Adrenal gland (tissue), 5 donors: Measurements from ENCODE around the gene RELA.

Experiments
- POLR2A ChIP-seq, 2 donors: fragments of 450-650 bp; IDR thresholded peaks; one replicate each; pipeline ENCODE4 v1.6.1; 2017; ENCODE audit warnings: antibody characterized with exemption in 2 of 2, mild to moderate bottlenecking in 2 of 2, moderate library complexity in 1 of 2
- TF ChIP-seq, protein P1 (sequence below), 6 experiments: fragments of 450-650 bp in 4 of 6; fragments of 200-600 bp in 2 of 6; sonication (generic) in 1 of 6; IDR thresholded peaks; 1 replicate in 5 of 6; 2 replicates in 1 of 6; pipeline versions ENCODE4 v1.5.1 to v1.8.0; 2016 to 2021; ENCODE audit warnings: antibody characterized with exemption in 6 of 6, mild to moderate bottlenecking in 2 of 6, moderate library complexity in 1 of 6
- donor health status: DM: no; HTN: no; CAD: no.

DNA sequence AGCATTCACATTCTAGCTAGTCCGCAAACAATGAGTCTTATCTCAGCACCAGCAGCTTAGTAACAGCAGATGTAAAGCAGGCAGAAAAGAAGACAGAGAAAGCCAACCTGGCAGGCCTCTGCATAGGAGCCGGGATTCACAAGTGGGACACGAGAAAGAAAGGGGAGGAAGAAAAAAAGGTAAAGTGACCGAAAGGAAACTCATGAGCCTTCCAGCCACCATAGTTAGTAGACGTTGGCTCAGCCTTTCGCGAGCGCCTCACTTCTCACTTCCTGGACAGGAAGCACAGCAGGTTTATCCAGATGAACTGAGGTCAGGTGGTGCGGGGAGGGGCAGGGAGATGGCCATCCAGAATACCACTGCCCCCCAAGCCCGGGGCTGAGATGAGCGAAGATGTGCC is 29.7 kb upstream of the RELA start:
- TF ChIP-seq, protein P1, sequence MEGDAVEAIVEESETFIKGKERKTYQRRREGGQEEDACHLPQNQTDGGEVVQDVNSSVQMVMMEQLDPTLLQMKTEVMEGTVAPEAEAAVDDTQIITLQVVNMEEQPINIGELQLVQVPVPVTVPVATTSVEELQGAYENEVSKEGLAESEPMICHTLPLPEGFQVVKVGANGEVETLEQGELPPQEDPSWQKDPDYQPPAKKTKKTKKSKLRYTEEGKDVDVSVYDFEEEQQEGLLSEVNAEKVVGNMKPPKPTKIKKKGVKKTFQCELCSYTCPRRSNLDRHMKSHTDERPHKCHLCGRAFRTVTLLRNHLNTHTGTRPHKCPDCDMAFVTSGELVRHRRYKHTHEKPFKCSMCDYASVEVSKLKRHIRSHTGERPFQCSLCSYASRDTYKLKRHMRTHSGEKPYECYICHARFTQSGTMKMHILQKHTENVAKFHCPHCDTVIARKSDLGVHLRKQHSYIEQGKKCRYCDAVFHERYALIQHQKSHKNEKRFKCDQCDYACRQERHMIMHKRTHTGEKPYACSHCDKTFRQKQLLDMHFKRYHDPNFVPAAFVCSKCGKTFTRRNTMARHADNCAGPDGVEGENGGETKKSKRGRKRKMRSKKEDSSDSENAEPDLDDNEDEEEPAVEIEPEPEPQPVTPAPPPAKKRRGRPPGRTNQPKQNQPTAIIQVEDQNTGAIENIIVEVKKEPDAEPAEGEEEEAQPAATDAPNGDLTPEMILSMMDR (IDR thresholded peaks at IDR 0.05) = no peak
- TF ChIP-seq POLR2A (IDR thresholded peaks at IDR 0.05) = no peak
